MM.1S (cell line): ENCODE results near the gene ADAMTSL1.

Source experiments
- DNase-seq: peaks from one replicate; pipeline ENCODE4 v3.0.0-alpha.2; 2015
- H2AFZ ChIP-seq: fragments of 300-600 bp; sonication (generic); 2 replicates; pipeline ENCODE4 v1.6.0; 2016; ENCODE audit warnings: antibody characterized with exemption, low read length
- H3F3A ChIP-seq: fragments of 300-600 bp; sonication (generic); 2 replicates; pipeline ENCODE4 v1.6.1; 2016; ENCODE audit warnings: mild to moderate bottlenecking, antibody characterized with exemption, low read length, moderate library complexity, mixed read lengths; ENCODE audit not compliant: insufficient read depth
- H3K27ac ChIP-seq: fragments of 300-600 bp; sonication (generic); 2 replicates; pipeline ENCODE4 v1.5.1; 2016; ENCODE audit warnings: mild to moderate bottlenecking, low read length
- H3K27me3 ChIP-seq: fragments of 300-600 bp; sonication (generic); replicated peaks from 2 replicates; pipeline ENCODE4 v1.6.0; 2016; ENCODE audit warnings: low read length; ENCODE audit not compliant: insufficient read depth
- H3K36me3 ChIP-seq: fragments of 300-600 bp; sonication (generic); replicated peaks from 2 replicates; pipeline ENCODE4 v1.6.1; 2016; ENCODE audit warnings: mild to moderate bottlenecking, low read length, mixed read lengths; ENCODE audit not compliant: insufficient read depth
- H3K4me1 ChIP-seq: fragments of 300-600 bp; sonication (generic); 2 replicates; pipeline ENCODE4 v1.6.1; 2016; ENCODE audit warnings: low read length, mixed read lengths
- H3K4me2 ChIP-seq: fragments of 300-600 bp; sonication (generic); 2 replicates; pipeline ENCODE4 v1.6.0; 2016; ENCODE audit warnings: low read depth, low read length
- H3K4me3 ChIP-seq: fragments of 300-600 bp; sonication (generic); 2 replicates; pipeline ENCODE4 v1.5.1; 2016; ENCODE audit warnings: low read length, mixed read lengths
- H3K79me2 ChIP-seq: fragments of 300-600 bp; sonication (generic); 2 replicates; pipeline ENCODE4 v1.6.1; 2016; ENCODE audit warnings: mixed run types, low read length, mixed read lengths
- H3K9ac ChIP-seq: fragments of 300-600 bp; sonication (generic); 2 replicates; pipeline ENCODE4 v1.6.1; 2016; ENCODE audit warnings: low read length, mixed read lengths
- H3K9me2 ChIP-seq: fragments of 300-600 bp; sonication (generic); replicated peaks from 2 replicates; pipeline ENCODE4 v1.6.1; 2016; ENCODE audit warnings: mild to moderate bottlenecking, low read length, mixed read lengths; ENCODE audit not compliant: insufficient read depth
- H3K9me3 ChIP-seq: fragments of 300-600 bp; sonication (generic); replicated peaks from 2 replicates; pipeline ENCODE4 v1.6.1; 2016; ENCODE audit warnings: mild to moderate bottlenecking, low read length, mixed read lengths; ENCODE audit not compliant: insufficient read depth
- H4K20me1 ChIP-seq: fragments of 300-600 bp; sonication (generic); 2 replicates; pipeline ENCODE4 v1.6.1; 2016; ENCODE audit warnings: mild to moderate bottlenecking, low read length, moderate library complexity, mixed read lengths; ENCODE audit not compliant: insufficient read depth
- CTCF ChIP-seq: fragments of 300-600 bp; sonication (generic); IDR thresholded peaks from 2 replicates; pipeline ENCODE4 v1.5.1; 2016; ENCODE audit warnings: antibody characterized with exemption, low read length, mixed read lengths
- EZH2 ChIP-seq: fragments of 300-600 bp; sonication (generic); optimal IDR thresholded peaks from 2 replicates; pipeline ENCODE3; 2017; ENCODE audit warnings: low read depth, mild to moderate bottlenecking, antibody characterized with exemption, low read length, mixed read lengths
- EZH2phosphoT487 ChIP-seq: fragments of 300-600 bp; sonication (generic); IDR thresholded peaks from 2 replicates; pipeline ENCODE4 v1.6.1; 2018; ENCODE audit warnings: antibody characterized with exemption, low read length

Gene ADAMTSL1

GRCh38 chr9:18543406-18544192 is 69.6 kb downstream of the ADAMTSL1 start:
- no peaks in the 10 kb centered on the region for H3K9me2 ChIP-seq
- TF ChIP-seq EZH2: no peak
- TF ChIP-seq EZH2phosphoT487: no peak
- TF ChIP-seq CTCF: no peak
- no peak overlapping the region for H3K4me3 ChIP-seq
- no peaks in the 10 kb centered on the region for H3K79me2 ChIP-seq
- no peaks in the 10 kb centered on the region for H3K4me1 ChIP-seq
- no peaks in the 10 kb centered on the region for H3K27me3 ChIP-seq
- H3K4me2 ChIP-seq: no peak overlapping the region
- DNase-seq: no peak
- H3K36me3 ChIP-seq: no peaks in the 10 kb centered on the region
- no peak overlapping the region for H3K9ac ChIP-seq
- no peaks in the 10 kb centered on the region for H3F3A ChIP-seq
- H2AFZ ChIP-seq: no peak overlapping the region
- H4K20me1 ChIP-seq: no peaks in the 10 kb centered on the region
- H3K27ac ChIP-seq: no peak overlapping the region
- H3K9me3 ChIP-seq: no peaks in the 10 kb centered on the region

- TF ChIP-seq EZH2 (no peak), EZH2phosphoT487 (no peak), CTCF (no peak)
- Histone ChIP-seq H3F3A (no peaks in the 10 kb centered on the region), H3K27ac (no peak overlapping the region), H3K4me1 (no peaks in the 10 kb centered on the region), H3K9ac (no peak overlapping the region), H4K20me1 (no peaks in the 10 kb centered on the region), H2AFZ (no peak overlapping the region), H3K27me3 (no peaks in the 10 kb centered on the region), H3K4me2 (no peak overlapping the region), H3K79me2 (no peaks in the 10 kb centered on the region), H3K36me3 (no peaks in the 10 kb centered on the region), H3K9me3 (no peaks in the 10 kb centered on the region), H3K9me2 (no peaks in the 10 kb centered on the region), H3K4me3 (no peak overlapping the region)
- no peak for DNase-seq
These were observed 70.5 kb downstream of the ADAMTSL1 start for GRCh38 chr9:18544456-18544855.

DNA sequence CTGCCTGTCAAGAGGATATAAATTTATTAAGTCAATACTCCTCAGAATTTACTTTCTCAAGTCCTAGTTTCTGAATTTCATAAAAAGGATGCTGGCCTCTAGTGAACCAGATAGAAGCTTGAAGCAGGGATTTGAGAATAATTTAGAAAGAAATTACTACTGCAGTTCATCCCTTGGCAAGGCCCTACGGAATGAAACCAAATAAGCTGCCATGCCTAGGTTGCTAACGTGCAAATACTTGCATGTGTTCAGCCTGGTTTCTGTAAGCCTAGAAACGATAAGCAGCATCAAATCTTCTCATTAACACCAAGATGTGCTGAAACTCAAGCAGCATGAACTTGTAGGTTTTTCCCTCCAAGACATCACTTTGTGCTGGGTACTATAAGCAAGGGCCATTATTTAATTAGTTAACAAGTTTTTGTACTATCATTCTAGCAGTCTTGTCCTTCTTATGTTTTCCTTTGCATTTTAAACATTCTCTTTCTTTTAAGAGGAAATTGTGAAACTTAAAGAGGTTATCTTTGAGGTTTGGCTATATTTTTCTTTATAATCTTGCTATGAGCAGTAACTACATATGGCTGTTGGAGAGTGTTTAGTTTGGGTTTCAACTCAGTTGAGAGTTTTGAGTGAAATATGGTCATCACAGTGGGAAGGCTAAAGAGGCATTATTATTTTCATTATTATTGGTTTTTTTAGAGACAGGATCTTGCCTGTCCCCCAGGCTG is 71.8 kb downstream of the ADAMTSL1 start:
- no peaks in the 10 kb centered on the region for H3K9me2 ChIP-seq
- no peak for TF ChIP-seq EZH2
- no peak for TF ChIP-seq CTCF
- TF ChIP-seq EZH2phosphoT487: no peak
- no peaks in the 10 kb centered on the region for H4K20me1 ChIP-seq
- H2AFZ ChIP-seq: no peak overlapping the region
- H3K9ac ChIP-seq: no peak overlapping the region
- no peak for DNase-seq
- no peaks in the 10 kb centered on the region for H3K36me3 ChIP-seq
- no peak overlapping the region for H3K4me3 ChIP-seq
- no peaks in the 10 kb centered on the region for H3K9me3 ChIP-seq
- H3K4me1 ChIP-seq: no peaks in the 10 kb centered on the region
- no peaks in the 10 kb centered on the region for H3K27me3 ChIP-seq
- H3K79me2 ChIP-seq: no peaks in the 10 kb centered on the region
- H3K4me2 ChIP-seq: no peak overlapping the region
- H3F3A ChIP-seq: no peaks in the 10 kb centered on the region
- H3K27ac ChIP-seq: no peak overlapping the region
